Measurements from ENCODE around the gene RNF166.

RNF166 gene

GRCh38 chr16:88686062-88686438 is 20.2 kb downstream of the RNF166 start:
- Histone ChIP-seq H3K9me3 (ENCODE audit: control insufficient read depth, insufficient read depth, low read length) (no peaks in the 10 kb centered on the region), H3F3A (ENCODE audit: control insufficient read depth, insufficient read depth) (peaks cover 11% of the 10 kb centered on the region; the same call in 1 of the 2 replicates), H3K27ac (ENCODE audit: low read depth, low read length) (no peak overlapping the region), H3K27me3 (ENCODE audit: control insufficient read depth, low read length) (peaks cover 8% of the 10 kb centered on the region), H3K4me3 (ENCODE audit: low read length) (peak overlapping the region; percentile 78), H3K4me2 (ENCODE audit: low read length) (peak overlapping the region; percentile 95), H3K79me2 (ENCODE audit: control insufficient read depth, low read length) (no peaks in the 10 kb centered on the region), H3K4me1 (ENCODE audit: control insufficient read depth, low read length) (peaks cover 51% of the 10 kb centered on the region), H3K9me2 (replicated peaks; ENCODE audit: control insufficient read depth, low read length) (no peaks in the 10 kb centered on the region), H4K20me1 (ENCODE audit: control insufficient read depth, insufficient read depth, low read depth, low read length) (no peaks in the 10 kb centered on the region), H3K36me3 (ENCODE audit: control insufficient read depth, low read length) (no peaks in the 10 kb centered on the region)
- TF ChIP-seq CTCF (IDR thresholded peaks at IDR 0.05; ENCODE audit: low read depth, low read length, poor library complexity, severe bottlenecking) (no peak), EZH2phosphoT487 (IDR thresholded peaks at IDR 0.05; ENCODE audit: borderline replicate concordance, low read length) (no peak)

DNA sequence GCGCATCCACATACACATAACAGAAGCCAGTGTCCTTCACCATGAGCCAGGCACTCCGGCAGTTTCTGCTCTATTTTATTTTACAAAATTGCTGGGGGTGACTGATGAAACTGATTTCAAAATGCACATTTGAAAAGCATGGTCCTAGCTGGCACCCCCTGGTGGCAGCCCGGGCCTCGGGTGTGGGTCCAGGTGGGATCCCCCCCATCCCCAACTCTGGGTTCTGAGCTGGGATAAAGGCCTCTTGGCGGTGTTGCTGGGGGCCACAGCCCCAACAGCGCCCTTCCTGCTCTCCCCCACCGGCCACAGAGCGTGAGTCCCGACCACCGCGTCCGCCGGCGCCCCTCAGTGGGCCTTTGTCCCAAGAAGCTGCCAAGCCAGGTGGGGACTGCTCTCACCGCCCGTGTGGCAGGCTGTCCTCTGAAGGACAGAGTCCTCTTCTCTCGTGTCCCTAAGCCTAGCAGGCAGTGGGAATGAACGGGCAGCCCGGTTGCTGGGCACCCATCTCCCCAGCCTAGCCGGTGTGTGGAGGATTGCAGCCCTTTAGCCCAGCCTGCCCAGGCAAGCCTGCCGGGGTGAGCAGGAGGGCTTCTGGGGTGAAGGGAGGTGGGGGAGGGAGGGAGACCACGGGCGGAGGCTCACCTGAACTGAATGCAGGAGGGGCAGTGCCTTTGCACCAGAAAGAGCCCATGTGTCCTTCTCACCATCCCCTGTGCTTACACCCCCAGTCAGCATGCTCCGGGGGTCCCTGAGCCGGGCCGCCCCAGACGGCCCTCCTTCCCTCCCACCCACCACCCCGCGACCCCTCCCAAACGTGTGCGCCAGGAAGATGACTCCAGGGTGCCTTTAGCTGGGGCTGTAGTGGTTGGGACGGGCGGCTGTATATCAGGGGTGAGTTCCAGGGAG is 20.8 kb downstream of the RNF166 start:
- H3K27me3 ChIP-seq (ENCODE audit: control insufficient read depth, low read length): peaks cover 8% of the 10 kb centered on the region
- H3K79me2 ChIP-seq (ENCODE audit: control insufficient read depth, low read length): no peaks in the 10 kb centered on the region
- no peaks in the 10 kb centered on the region for H4K20me1 ChIP-seq (ENCODE audit: control insufficient read depth, insufficient read depth, low read depth, low read length)
- H3K4me3 ChIP-seq (ENCODE audit: low read length): peak overlapping the region; percentile 78
- H3F3A ChIP-seq (ENCODE audit: control insufficient read depth, insufficient read depth): peaks cover 16% of the 10 kb centered on the region
- no peaks in the 10 kb centered on the region for H3K9me3 ChIP-seq (ENCODE audit: control insufficient read depth, insufficient read depth, low read length)
- TF ChIP-seq EZH2phosphoT487 (IDR thresholded peaks at IDR 0.05; ENCODE audit: borderline replicate concordance, low read length) (no peak), CTCF (IDR thresholded peaks at IDR 0.05; ENCODE audit: low read depth, low read length, poor library complexity, severe bottlenecking) (peak; percentile 98)
- peak overlapping the region; percentile 95 for H3K4me2 ChIP-seq (ENCODE audit: low read length)
- H3K27ac ChIP-seq (ENCODE audit: low read depth, low read length): no peak overlapping the region
- H3K4me1 ChIP-seq (ENCODE audit: control insufficient read depth, low read length): peaks cover 57% of the 10 kb centered on the region
- H3K9me2 ChIP-seq (replicated peaks; ENCODE audit: control insufficient read depth, low read length): no peaks in the 10 kb centered on the region
- peaks cover 5% of the 10 kb centered on the region for H3K36me3 ChIP-seq (ENCODE audit: control insufficient read depth, low read length)

DNA sequence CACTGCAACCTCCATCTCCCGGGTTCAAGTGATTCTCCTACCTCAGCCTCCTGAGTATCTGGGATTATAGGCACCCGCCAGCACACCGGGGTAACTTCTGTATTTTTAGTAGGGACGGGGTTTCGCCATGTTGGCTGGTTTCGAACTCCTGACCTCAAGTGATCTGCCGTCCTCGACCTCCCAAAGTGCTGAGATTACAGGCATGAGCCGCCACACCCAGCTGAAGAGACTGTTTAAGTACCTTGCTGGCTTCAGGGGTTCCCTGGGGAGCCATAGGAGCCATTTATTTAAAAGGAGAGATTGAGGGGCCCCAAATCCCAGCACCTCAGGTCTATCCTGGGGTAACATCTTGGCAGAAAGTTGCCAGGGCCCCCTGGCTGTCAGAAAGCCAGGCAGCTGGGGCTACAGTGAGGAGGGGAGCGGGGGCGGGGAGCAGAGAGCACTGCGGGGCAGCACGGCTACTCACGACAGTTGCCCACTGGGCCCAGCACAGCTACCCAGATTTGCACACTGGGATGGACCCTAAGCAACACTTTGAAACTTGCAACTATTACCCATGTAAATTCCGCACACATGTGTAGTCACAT is 21.5 kb downstream of the RNF166 start:
- TF ChIP-seq EZH2phosphoT487 (IDR thresholded peaks at IDR 0.05; ENCODE audit: borderline replicate concordance, low read length) (no peak), CTCF (IDR thresholded peaks at IDR 0.05; ENCODE audit: low read depth, low read length, poor library complexity, severe bottlenecking) (no peak)
- Histone ChIP-seq H3F3A (ENCODE audit: control insufficient read depth, insufficient read depth) (peaks cover 16% of the 10 kb centered on the region), H3K79me2 (ENCODE audit: control insufficient read depth, low read length) (no peaks in the 10 kb centered on the region), H3K4me2 (ENCODE audit: low read length) (peak overlapping the region; percentile 95), H3K4me3 (ENCODE audit: low read length) (peak overlapping the region; percentile 78), H3K27ac (ENCODE audit: low read depth, low read length) (no peak overlapping the region), H3K36me3 (ENCODE audit: control insufficient read depth, low read length) (peaks cover 5% of the 10 kb centered on the region), H3K9me3 (ENCODE audit: control insufficient read depth, insufficient read depth, low read length) (no peaks in the 10 kb centered on the region), H4K20me1 (ENCODE audit: control insufficient read depth, insufficient read depth, low read depth, low read length) (no peaks in the 10 kb centered on the region), H3K9me2 (replicated peaks; ENCODE audit: control insufficient read depth, low read length) (no peaks in the 10 kb centered on the region), H3K27me3 (ENCODE audit: control insufficient read depth, low read length) (peaks cover 8% of the 10 kb centered on the region), H3K4me1 (ENCODE audit: control insufficient read depth, low read length) (peaks cover 59% of the 10 kb centered on the region)

Data from DOHH2 (cell line).